NCI-H345 treated with DMSO at 0.1 percent for 48 hours (cell line): ENCODE measurements around the gene SIGLEC9.
"Not testable (repeated sequence)": the region's sequence is repeated elsewhere in the genome, so short reads cannot be mapped to it uniquely, and the experiment has no call there.

Source experiments
- DNase-seq: peaks from one replicate; lab custom pipeline; 2025; ENCODE audit not compliant: unreplicated experiment; lab: John Stamatoyannopoulos, UW

The SIGLEC9 gene

GRCh38 chr19:51142809-51143475 is 18.2 kb downstream of the SIGLEC9 start:
- not testable (repeated sequence) for DNase-seq

- DNase-seq, result no peak
Observed at GRCh38 chr19:51143486-51143885, 18.8 kb downstream of the SIGLEC9 start.

GRCh38 chr19:51144482-51145045 is 19.9 kb downstream of the SIGLEC9 start:
- DNase-seq, result no peak

GRCh38 chr19:51145916-51146493 is 21.3 kb downstream of the SIGLEC9 start:
- no peak for DNase-seq

GRCh38 chr19:51146751-51147150 is 22.0 kb downstream of the SIGLEC9 start:
- no peak for DNase-seq

GRCh38 chr19:51147663-51148062 is 23.0 kb downstream of the SIGLEC9 start:
- DNase-seq, result no peak

- DNase-seq, result no peak
Observed at GRCh38 chr19:51148580-51148979, 23.9 kb downstream of the SIGLEC9 start.

- no peak for DNase-seq
Observed at GRCh38 chr19:51150627-51151026, 25.9 kb downstream of the SIGLEC9 start.

GRCh38 chr19:51156710-51157109 is 32.0 kb downstream of the SIGLEC9 start:
- no peak for DNase-seq

GRCh38 chr19:51157265-51157664 is 32.6 kb downstream of the SIGLEC9 start:
- no peak for DNase-seq

- DNase-seq, result no peak
Observed at GRCh38 chr19:51158474-51159129, 33.9 kb downstream of the SIGLEC9 start.

GRCh38 chr19:51159656-51160055 is 35.0 kb downstream of the SIGLEC9 start:
- DNase-seq, result no peak

- no peak for DNase-seq
Observed at GRCh38 chr19:51161266-51161665, 36.6 kb downstream of the SIGLEC9 start.

GRCh38 chr19:51161867-51162496 is 37.3 kb downstream of the SIGLEC9 start:
- DNase-seq, result no peak

- no peak for DNase-seq
Observed at GRCh38 chr19:51163257-51163656, 38.6 kb downstream of the SIGLEC9 start.

- no peak for DNase-seq
Observed at GRCh38 chr19:51164215-51164614, 39.5 kb downstream of the SIGLEC9 start.

- no peak for DNase-seq
Observed at GRCh38 chr19:51166846-51167490, 42.3 kb downstream of the SIGLEC9 start.

- no peak for DNase-seq
Observed at GRCh38 chr19:51168564-51169282, 44.0 kb downstream of the SIGLEC9 start.

GRCh38 chr19:51169283-51169918 is 44.7 kb downstream of the SIGLEC9 start:
- peak; percentile 3 for DNase-seq

- DNase-seq, result no peak
Observed at GRCh38 chr19:51172223-51172622, 47.5 kb downstream of the SIGLEC9 start.
